Activated CD4-positive, alpha-beta T cell treated with anti-CD3 and anti-CD28 coated beads for 24 hours (primary cell): ENCODE results near the gene ACSL5.

Source experiments
- DNase-seq, 2 donors: peaks; one replicate each; pipeline ENCODE4 v3.0.0-alpha.2; 2020; ENCODE audit warnings: low read depth in 2 of 2

ACSL5 gene

GRCh38 chr10:112407696-112408095 lies 33.8 kb downstream of the ACSL5 start:
- DNase-seq, result no peak

- DNase-seq, result no peak
These were observed 35.4 kb downstream of the ACSL5 start for GRCh38 chr10:112409299-112409698.

GRCh38 chr10:112409755-112410154 lies 35.8 kb downstream of the ACSL5 start:
- no peak for DNase-seq

- DNase-seq, result no peak
These were observed 38.8 kb downstream of the ACSL5 start for GRCh38 chr10:112412696-112413095.

- DNase-seq, result no peak
These were observed 47.8 kb downstream of the ACSL5 start for GRCh38 chr10:112421731-112422130.

GRCh38 chr10:112424651-112425050 lies 50.7 kb downstream of the ACSL5 start:
- no peak for DNase-seq

- DNase-seq, result no peak
These were observed 52.2 kb downstream of the ACSL5 start for GRCh38 chr10:112426111-112426510.

- DNase-seq, result no peak
These were observed 55.2 kb downstream of the ACSL5 start for GRCh38 chr10:112429147-112429546.

- DNase-seq, result no peak
These were observed 55.8 kb downstream of the ACSL5 start for GRCh38 chr10:112429654-112430230.

GRCh38 chr10:112433136-112433535 lies 59.2 kb downstream of the ACSL5 start:
- no peak for DNase-seq

GRCh38 chr10:112434988-112435619 lies 61.2 kb downstream of the ACSL5 start:
- no peak for DNase-seq

GRCh38 chr10:112438356-112438755 lies 64.4 kb downstream of the ACSL5 start:
- no peak for DNase-seq

GRCh38 chr10:112441520-112441919 lies 67.6 kb downstream of the ACSL5 start:
- no peak for DNase-seq

GRCh38 chr10:112442063-112442462 lies 68.1 kb downstream of the ACSL5 start:
- DNase-seq, result no peak

- DNase-seq, result no peak
These were observed 72.3 kb downstream of the ACSL5 start for GRCh38 chr10:112446055-112446854.

GRCh38 chr10:112446855-112447619 lies 73.1 kb downstream of the ACSL5 start, which contains the start of the genes VTI1A and ZDHHC6:
TSS of gene VTI1A (plus strand) at chr10:112447215. CDS start at chr10:112447374, 159 bp downstream.
TSS of gene ZDHHC6 (minus strand) at chr10:112446914. CDS start at chr10:112445436, 1,478 bp downstream.
- peak; percentile 64 to 69 for DNase-seq

- no peak for DNase-seq
These were observed 73.7 kb downstream of the ACSL5 start for GRCh38 chr10:112447620-112447928.

- no peak for DNase-seq
These were observed 75.0 kb downstream of the ACSL5 start for GRCh38 chr10:112448888-112449287.

- no peak for DNase-seq
These were observed 81.2 kb downstream of the ACSL5 start for GRCh38 chr10:112454910-112455779.

GRCh38 chr10:112456533-112456932 lies 82.6 kb downstream of the ACSL5 start:
- no peak for DNase-seq

GRCh38 chr10:112460366-112460765 lies 86.5 kb downstream of the ACSL5 start:
- no peak for DNase-seq
